Measurements from ENCODE around the gene TOM1. TPM values are rescaled to one million over a fixed set of nuclear protein-coding genes. Genes with fewer than 3 reads are reported as not detected.

TOM1 gene
- total RNA-seq, 1 donor from 2014 or later, result 29.6 TPM

DNA sequence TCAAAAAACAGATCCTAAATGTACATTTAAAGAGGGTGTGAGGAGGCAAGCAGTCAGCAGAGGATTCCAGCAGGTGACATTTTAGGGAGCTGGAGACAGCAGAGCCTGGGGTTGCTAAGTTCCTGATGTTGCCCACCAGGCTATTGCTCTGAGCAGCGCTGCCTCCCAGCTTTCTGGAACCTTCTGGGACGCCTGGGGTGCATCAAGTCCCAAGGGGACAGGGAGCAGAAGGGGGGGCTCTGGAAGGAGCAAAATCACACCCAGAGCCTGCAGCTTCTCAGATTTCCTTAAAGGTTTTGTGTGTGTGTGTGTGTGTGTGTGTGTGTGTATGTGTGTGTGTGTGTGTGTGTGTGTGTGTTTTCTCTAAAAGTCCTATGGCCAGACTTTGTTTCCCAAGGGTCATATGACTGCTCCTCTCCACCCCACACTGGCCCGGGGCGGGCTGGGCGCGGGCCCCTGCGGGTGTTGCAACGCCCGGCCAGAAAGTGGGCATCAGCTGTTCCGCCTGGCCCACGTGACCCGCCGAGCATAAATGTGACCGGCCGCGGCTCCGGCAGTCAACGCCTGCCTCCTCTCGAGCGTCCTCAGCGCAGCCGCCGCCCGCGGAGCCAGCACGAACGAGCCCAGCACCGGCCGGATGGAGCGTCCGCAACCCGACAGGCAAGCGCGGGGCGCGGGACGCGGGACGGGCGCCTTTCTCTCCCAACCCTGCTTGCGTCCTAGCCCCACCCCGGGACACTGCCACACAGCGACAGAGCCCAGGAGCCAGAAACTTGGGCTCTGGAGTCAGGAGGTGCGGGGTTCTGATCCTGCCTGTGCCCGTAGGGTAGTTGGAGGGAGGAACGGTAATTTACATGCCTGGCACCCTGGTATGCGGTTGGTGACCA is 81.1 kb downstream of the TOM1 start, which contains the start of gene HMOX1:
TSS of gene HMOX1 (plus strand) at position 560 of the 887 bp plus-strand sequence. CDS start at position 638, 78 bp downstream.
- Mint-ChIP-seq H3K27me3 (ENCODE audit: low read depth, unreplicated experiment) (no peaks in the 10 kb centered on the region), H3K4me1 (ENCODE audit: low read depth, unreplicated experiment) (peaks cover 24% of the 10 kb centered on the region), H3K9me3 (ENCODE audit: unreplicated experiment) (no peaks in the 10 kb centered on the region), H3K27ac (ENCODE audit: unreplicated experiment) (peak within 1 kb of the TSS; percentile 62), H3K4me3 (ENCODE audit: unreplicated experiment) (peak within 1 kb of the TSS; percentile 82), H3K36me3 (ENCODE audit: low read depth, unreplicated experiment) (peaks cover 6% of the 10 kb centered on the region)
- FAIRE-seq (no peak), DNase-seq (ENCODE audit: low read depth) (peak; percentile 72)
- TF ChIP-seq, protein P1, sequence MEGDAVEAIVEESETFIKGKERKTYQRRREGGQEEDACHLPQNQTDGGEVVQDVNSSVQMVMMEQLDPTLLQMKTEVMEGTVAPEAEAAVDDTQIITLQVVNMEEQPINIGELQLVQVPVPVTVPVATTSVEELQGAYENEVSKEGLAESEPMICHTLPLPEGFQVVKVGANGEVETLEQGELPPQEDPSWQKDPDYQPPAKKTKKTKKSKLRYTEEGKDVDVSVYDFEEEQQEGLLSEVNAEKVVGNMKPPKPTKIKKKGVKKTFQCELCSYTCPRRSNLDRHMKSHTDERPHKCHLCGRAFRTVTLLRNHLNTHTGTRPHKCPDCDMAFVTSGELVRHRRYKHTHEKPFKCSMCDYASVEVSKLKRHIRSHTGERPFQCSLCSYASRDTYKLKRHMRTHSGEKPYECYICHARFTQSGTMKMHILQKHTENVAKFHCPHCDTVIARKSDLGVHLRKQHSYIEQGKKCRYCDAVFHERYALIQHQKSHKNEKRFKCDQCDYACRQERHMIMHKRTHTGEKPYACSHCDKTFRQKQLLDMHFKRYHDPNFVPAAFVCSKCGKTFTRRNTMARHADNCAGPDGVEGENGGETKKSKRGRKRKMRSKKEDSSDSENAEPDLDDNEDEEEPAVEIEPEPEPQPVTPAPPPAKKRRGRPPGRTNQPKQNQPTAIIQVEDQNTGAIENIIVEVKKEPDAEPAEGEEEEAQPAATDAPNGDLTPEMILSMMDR (IDR thresholded peaks at IDR 0.05; ENCODE audit: insufficient read depth, low read depth, low read length), result no peak
- no peak for TF ChIP-seq EZH2 (IDR thresholded peaks at IDR 0.05; ENCODE audit: insufficient read depth, low read length)
- Histone ChIP-seq H3K36me3 (ENCODE audit: insufficient read depth, low read length) (no peaks in the 10 kb centered on the region), H3K4me3 (ENCODE audit: insufficient read depth, low read depth, low read length) (peak within 1 kb of the TSS; percentile 64), H4K20me1 (ENCODE audit: insufficient read depth, low read length) (no peaks in the 10 kb centered on the region), H3K79me2 (ENCODE audit: insufficient read depth, low read length) (no peaks in the 10 kb centered on the region), H3K27ac (ENCODE audit: low read depth, low read length) (no peak within 1 kb of the TSS), H3K4me1 (ENCODE audit: insufficient read depth, low read length) (peaks cover 21% of the 10 kb centered on the region), H3K9ac (ENCODE audit: low read length) (peak within 1 kb of the TSS; percentile 81), H2AFZ (ENCODE audit: low read depth, low read length) (peak within 1 kb of the TSS; percentile 96), H3K4me2 (ENCODE audit: low read length) (peak within 1 kb of the TSS; percentile 91), H3K27me3 (ENCODE audit: insufficient read depth, low read length) (no peaks in the 10 kb centered on the region), H3K9me3 (ENCODE audit: insufficient read depth, low read depth, low read length) (no peaks in the 10 kb centered on the region)

GRCh38 chr22:35381424-35382009 is 81.8 kb downstream of the TOM1 start:
- H2AFZ ChIP-seq (ENCODE audit: low read depth, low read length), result peak overlapping the region; percentile 96
- TF ChIP-seq, protein P1 (IDR thresholded peaks at IDR 0.05; ENCODE audit: insufficient read depth, low read depth, low read length), result no peak
- no peak for TF ChIP-seq EZH2 (IDR thresholded peaks at IDR 0.05; ENCODE audit: insufficient read depth, low read length)
- H3K27me3 ChIP-seq (ENCODE audit: insufficient read depth, low read length), result no peaks in the 10 kb centered on the region
- Mint-ChIP-seq H3K27ac (ENCODE audit: unreplicated experiment) (peak overlapping the region; percentile 62), H3K4me1 (ENCODE audit: low read depth, unreplicated experiment) (peaks cover 23% of the 10 kb centered on the region), H3K9me3 (ENCODE audit: unreplicated experiment) (no peaks in the 10 kb centered on the region), H3K4me3 (ENCODE audit: unreplicated experiment) (peak overlapping the region; percentile 82), H3K27me3 (ENCODE audit: low read depth, unreplicated experiment) (no peaks in the 10 kb centered on the region), H3K36me3 (ENCODE audit: low read depth, unreplicated experiment) (peaks cover 6% of the 10 kb centered on the region)
- H3K4me2 ChIP-seq (ENCODE audit: low read length), result peak overlapping the region; percentile 91
- H3K9ac ChIP-seq (ENCODE audit: low read length), result peak overlapping the region; percentile 81
- no peaks in the 10 kb centered on the region for H4K20me1 ChIP-seq (ENCODE audit: insufficient read depth, low read length)
- H3K27ac ChIP-seq (ENCODE audit: low read depth, low read length), result no peak overlapping the region
- H3K4me1 ChIP-seq (ENCODE audit: insufficient read depth, low read length), result peaks cover 19% of the 10 kb centered on the region
- no peak for DNase-seq (ENCODE audit: low read depth)
- no peaks in the 10 kb centered on the region for H3K79me2 ChIP-seq (ENCODE audit: insufficient read depth, low read length)
- no peaks in the 10 kb centered on the region for H3K9me3 ChIP-seq (ENCODE audit: insufficient read depth, low read depth, low read length)
- FAIRE-seq, result no peak
- peak overlapping the region; percentile 64 for H3K4me3 ChIP-seq (ENCODE audit: insufficient read depth, low read depth, low read length)
- no peaks in the 10 kb centered on the region for H3K36me3 ChIP-seq (ENCODE audit: insufficient read depth, low read length)
